HG02840 (cell line): Measurements from ENCODE around the gene LRP3.

ENCODE experiments used
- ATAC-seq: cut with Tn5 transposase; IDR thresholded peaks from one replicate; pipeline ENCODE4 v1.9.1; 2021; ENCODE audit warnings: mild to moderate bottlenecking, moderate library complexity, moderate number of reproducible peaks; ENCODE audit not compliant: unreplicated experiment, low FRiP score

The LRP3 gene

GRCh38 chr19:33248954-33249613 is 55.0 kb downstream of the LRP3 start:
- ATAC-seq, result no peak

- no peak for ATAC-seq
These were observed 55.7 kb downstream of the LRP3 start for GRCh38 chr19:33249740-33250366.

DNA sequence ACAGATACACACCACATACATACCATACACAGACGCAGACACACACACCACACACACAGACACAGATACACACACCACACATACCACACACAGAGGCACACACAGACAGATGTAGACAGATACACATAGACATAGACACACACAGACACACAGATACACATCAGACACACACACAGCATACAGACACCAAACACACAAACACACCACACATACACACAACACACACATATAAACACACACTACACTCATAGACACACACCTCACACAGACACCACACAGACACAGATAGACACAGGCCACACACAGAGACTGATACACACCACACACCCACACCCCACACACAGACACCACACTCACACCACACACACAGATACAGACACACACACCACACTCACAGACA is 56.4 kb downstream of the LRP3 start:
- ATAC-seq, result no peak

GRCh38 chr19:33251076-33251475 is 56.9 kb downstream of the LRP3 start:
- no peak for ATAC-seq

- no peak for ATAC-seq
These were observed 57.5 kb downstream of the LRP3 start for GRCh38 chr19:33251526-33252090.

DNA sequence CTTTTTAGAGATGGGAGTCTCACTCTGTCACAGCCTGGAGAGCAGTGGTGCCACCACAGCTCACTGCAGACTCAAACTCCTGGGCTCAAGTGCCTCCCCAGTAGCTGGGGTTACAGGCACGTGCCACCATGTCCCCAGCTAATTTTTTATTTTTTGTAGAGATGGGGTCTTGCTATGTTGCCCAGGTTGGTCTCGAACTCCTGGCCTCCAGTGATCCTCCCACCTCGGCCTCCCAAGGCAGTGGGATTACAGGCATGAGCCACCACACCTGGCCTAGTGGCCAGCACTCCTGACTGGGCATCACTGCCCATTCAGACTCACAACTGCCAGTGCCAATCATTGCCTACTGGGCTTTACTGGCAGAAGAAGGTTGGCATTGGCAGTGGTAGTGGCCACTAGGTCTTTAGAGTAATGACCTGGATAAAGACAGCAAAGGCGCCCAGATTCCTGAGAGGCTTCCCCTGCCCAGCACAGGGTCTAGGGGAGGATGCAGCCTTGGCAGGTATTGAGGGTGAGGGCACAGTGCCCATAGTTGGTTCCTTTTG is 58.4 kb downstream of the LRP3 start:
- no peak for ATAC-seq

DNA sequence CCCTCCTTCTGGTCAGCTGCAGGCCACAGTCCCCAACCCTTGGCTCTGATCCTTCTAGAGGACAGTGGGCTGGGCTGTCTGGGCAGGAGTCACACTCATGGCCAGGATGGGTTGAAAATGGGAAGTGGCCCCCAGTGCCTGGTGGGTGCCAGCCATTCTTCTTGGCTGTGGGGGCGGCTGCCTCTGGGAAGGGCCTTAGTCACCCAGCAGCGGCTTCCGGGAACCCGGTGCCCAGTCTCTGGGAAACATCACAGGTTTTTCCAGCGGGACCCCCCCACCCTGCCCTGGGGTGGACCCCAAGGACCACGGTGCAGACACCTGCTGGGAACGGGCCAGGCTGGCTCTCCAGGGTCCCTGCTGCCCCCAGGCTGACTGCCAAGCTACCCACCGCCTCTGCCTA is 58.8 kb downstream of the LRP3 start:
- ATAC-seq, result no peak

DNA sequence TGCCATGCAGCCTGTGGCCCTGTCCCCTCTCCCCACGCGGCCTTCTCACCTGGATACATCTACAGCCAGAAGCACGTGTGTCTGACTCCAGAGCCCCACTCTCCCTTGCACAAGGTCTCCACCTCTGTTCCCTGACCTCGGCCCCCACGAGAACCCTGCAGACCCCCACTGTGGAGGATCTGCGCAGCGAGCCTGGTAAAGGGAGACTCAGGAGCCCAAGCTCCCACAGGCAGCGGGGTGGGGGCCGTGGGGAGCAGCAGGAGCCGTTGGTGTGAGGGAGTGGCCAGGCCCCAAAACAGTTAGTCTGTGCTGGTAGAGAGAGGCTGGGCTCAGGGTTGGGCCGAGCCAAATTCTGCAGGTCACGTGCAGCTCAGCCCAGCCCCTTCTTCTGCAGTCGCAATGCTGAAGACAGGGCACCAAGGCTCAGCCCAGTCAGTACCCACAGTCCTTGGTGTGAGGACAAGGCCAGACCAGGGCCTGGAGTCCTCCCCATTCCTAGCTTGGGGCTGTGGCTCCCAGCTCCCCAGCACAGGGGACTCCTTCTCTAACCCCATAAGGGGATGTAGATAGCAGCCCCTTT is 60.2 kb downstream of the LRP3 start:
- ATAC-seq, result no peak

DNA sequence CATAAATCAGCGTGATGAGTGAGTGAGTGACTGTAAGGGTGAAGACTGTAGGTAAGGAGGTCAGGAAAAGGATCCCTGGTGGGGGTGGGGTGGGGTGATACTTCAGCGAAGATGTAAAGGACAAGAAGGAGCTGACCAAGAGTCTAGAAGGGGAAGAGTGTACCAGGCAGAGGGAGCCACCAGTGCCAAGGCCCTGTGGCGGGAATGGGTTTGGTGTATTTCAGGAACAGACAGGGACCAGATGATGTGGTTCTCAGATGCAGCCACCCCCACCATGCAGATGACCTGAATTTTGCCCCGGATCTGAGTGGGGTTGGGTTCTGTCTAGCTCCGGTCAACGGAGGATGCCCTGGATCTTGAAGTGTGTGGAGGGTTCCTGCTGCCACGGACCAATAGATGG is 61.7 kb downstream of the LRP3 start:
- ATAC-seq, result no peak

GRCh38 chr19:33256261-33256660 is 62.1 kb downstream of the LRP3 start:
- no peak for ATAC-seq

- no peak for ATAC-seq
These were observed 63.7 kb downstream of the LRP3 start for GRCh38 chr19:33257828-33258227.
